ENCODE data around the gene SFT2D3.
A peak's percentile ranks its signal among the peaks of the same experiment; 100 is the strongest.

Gene SFT2D3, protein sequence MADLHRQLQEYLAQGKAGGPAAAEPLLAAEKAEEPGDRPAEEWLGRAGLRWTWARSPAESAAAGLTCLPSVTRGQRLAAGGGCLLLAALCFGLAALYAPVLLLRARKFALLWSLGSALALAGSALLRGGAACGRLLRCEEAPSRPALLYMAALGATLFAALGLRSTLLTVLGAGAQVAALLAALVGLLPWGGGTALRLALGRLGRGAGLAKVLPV

DNA sequence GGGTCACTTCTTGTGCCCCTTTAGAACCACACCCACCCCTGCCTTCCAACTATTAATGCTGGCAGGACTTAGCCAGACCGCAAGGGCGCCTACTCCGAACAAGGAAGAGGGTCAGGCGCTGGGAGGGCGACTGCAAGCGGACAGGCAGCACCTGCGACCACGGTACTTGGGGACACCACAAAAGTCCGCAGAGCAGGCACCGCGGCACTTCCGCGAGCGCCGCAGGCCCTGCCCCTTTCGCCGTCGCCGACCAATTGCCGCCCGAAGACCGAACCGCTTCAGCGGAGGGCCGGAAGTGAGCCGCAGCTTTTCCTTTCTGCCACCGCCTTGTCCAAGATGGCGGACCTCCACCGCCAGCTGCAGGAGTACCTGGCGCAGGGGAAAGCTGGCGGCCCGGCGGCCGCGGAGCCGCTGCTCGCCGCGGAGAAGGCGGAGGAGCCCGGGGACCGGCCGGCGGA, at the start of gene SFT2D3:
Gene SFT2D3, plus strand, starts transcription at position 305 of the 458 bp plus-strand sequence. Its CDS starts 32 bp downstream, at position 337.
- DNase-seq (ENCODE audit: low read depth) = peak; percentile 89

DNA sequence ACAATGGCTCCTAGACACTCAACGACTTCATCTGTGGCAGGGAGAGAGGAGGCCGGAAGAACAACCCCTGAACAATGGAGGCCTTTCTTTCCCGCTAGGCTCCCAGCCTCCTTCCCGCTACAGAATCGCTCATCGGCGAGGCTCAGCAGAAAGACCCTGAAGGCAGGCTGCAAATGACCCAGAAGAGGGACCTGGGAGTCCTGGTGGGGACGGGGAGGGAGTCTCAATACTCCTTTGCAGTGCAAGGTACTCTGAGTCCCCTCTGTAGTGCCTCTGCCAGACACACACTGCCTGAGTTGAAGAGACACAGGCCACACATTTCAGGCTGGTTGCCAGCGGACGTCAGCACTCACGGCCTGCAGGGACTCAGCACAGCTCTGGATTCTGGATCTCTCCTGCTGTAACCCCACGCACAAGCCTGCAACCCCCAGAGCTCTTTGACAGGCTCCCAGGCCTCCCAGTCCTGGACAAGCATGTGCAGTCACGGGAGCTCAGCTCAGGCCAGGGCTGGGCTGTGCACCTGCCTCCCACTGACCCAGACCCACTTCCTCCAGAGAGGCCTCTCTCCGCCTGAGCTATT, 49.2 kb upstream of the SFT2D3 start:
- no peak for DNase-seq (ENCODE audit: low read depth)

DNA sequence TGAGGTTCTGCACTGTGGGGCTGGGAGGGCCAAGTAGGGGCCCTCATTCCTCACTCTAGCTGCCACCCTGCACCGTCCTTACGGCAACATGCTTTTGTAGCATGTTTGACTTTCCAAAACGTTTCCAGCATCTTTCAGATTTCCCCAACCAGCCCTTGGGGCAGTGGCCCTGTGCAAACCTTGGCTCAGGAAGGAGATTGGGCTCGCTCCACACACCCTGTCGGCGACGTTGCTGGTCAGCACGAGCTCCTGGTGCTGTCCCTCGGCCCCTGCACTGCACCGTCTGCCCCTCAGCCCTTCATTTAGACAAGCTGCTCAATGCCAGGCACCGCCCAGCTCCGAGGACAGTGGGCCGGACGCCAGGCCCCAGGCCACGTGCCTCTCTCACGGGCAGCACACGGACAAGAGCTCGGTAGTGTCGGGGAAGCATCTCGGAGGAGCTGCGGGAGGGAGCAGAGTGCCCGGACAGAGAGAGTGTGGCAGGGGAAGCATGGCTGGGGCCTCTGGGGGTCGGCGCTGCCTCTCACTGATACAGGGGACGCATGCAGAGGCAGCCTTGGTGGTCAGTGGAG, 48.4 kb upstream of the SFT2D3 start:
- no peak for DNase-seq (ENCODE audit: low read depth)

DNA sequence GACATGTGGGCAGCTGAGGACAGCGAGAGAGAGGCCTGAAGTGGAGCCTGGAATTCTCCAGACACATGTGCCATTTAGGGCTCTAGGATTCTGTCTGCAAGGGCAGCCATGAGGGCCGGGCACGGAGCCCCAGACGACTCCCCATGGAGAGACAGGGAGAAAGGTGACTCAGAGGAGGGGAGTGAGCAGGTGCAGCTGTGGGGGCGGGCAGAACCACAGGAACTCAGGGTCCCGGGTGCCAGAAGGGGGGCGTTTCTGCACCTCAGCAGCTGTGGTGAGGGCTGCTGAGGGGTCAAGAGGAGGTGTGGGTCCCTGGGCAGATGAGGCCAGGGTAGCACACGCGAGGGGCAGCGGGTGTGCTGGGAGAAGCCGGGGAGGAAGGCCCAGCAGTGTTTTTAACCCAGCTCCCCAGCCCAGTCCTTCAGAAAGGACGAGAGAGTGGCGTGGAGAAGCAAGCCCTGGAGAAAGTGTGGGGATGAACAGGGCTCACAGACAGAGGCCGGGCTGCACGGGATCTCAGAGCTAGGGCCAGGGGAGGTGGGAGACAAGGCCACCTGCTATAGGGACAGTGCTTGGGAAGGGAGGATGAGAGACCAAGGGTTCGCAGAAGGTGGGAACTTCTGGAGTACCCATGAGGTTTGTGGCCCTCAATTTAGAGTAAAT, 47.7 kb upstream of the SFT2D3 start:
- no peak for DNase-seq (ENCODE audit: low read depth)

DNA sequence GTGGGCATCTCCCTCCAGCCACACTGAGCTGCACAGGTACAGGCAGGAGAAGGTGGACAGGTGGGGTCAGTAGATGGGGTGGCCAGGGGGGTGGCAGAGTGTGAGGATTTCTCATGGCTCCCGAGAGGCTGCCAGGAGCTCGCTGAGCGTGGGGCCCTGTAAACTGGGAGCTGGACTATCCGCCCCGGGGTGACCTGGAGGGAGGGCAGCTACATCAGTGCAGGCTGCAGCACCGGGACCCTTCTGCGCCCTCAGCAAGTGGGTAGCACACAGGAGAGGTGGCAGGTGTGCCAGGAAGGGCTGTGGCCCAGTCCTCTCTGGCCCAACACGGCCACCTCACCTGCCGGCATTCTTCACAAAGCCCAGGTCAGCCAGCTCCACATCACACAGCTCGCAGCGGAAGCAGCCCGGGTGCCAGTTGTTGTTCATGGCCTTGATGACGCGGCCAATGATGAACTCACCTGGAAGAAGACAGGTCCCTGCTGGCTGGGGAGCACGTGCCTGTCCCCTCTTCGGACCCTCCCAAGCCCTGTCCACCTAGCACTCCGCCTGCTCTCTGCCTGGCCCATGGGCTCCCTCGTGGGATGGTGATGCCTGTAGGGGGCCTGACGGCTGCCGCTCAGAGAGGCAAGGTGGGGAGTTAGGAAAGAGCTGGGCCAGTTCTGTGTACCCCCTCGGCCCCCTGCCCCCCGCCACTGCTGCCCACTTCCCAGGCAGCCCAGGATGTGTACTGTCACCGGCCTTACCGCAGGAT, 47.0 kb upstream of the SFT2D3 start:
- no peak for DNase-seq (ENCODE audit: low read depth)

DNA sequence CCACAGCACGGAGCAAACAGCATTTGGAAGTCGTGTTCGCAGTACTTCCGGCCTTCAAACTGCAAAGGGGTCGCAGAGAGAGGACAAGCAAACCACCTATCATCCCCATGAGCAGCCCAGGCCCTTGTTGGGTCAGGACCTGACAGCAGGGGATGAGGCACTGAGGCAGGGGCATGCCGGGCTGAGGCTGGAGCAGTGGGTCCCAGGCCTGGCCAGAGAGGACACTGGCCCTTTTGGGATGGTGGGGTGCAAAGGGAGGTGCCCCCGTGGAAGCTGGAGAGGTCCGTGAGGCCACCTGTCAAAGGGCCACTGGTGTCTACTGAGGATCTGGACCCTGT, 46.5 kb upstream of the SFT2D3 start:
- DNase-seq (ENCODE audit: low read depth) = no peak

DNA sequence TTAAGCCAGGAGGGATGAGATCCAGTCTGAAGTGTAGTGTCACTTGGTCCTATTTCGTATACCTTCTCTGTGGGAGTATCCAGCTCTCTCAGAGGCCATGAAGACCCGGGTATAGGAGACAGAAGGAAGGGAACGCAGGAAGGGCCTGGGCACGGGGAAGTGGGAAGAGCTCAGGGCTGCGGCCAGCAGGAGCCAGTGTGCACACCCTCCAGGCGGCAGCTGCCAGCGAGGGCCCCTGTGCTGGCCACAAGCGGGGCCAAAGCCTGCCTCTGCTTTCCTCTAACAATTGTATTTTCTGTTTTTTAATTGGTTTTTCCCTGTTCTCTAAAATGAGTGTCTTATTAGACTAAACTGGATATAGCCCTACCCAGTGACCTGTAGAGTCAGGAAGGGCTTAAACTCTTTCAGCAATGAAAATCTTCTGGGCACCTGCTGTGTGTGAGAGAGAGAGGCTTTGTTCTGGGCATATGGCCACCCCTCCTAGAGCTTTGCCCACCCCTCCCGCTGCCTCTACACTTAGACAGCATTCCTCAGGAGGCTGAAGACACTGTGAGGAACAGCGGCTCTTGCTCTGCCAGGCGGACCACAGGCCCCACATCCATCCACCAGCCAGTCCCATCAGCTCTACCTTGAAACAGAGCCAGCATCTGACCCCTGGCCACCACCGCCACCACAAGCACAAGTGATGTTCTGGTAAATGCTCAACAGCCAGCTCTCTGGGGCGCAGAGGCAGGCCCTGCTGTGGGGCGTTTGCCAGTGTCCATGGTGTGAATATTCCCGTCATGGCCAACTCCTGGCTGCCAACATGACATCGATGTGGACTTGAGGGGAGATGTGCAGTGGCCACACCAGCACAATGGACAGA, 45.9 kb upstream of the SFT2D3 start:
- DNase-seq (ENCODE audit: low read depth) = no peak

DNA sequence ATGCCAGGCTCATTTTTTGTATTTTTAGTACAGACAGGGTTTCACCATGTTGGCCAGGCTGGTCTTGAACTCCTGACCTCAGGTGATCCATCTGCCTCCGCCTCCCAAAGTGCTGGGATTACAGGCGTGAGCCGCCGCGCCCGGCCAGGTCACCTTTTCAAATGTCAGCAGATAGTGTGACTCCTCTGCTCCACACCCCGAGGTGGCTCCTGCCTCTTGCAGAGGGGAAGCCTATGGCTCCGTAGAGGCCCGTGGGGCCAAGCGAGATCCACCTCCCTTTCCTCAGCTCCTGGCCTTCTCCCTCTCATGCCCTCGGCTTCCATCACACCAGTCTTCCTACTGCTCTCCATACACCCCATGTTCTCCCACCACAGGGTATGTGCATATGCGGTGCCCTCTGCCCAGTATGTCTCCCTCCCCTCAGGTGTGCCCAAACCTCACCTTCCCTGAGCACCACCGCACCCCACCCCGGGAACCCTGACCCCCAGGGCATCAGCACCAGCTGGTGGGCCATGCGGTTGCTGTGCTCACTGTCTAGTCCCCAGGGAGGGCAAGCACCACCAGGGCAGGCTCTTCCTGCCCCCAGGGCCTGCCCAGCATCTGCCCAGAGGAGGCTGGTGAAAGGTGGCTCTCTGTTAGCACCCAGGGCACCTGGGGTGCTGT, 44.6 kb upstream of the SFT2D3 start:
- DNase-seq (ENCODE audit: low read depth) = no peak

DNA sequence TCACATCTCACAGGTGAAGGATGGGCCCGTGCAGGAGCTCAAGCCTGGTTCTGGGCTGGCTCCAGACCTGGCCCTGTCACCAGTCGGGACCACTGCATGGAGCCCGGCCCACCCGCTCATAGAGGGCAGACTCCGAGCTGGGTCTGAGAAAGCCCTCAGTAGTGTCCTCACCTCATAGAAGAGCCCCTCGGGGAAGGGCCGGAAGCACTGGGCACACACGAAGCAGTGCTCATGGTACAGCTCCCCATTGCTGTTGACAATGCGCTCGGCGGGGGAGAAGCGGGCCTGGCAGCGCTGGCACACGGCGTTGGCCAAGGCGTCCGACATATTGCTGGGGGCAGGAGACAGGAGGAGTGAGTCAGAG, 44.1 kb upstream of the SFT2D3 start:
- DNase-seq (ENCODE audit: low read depth) = no peak

DNA sequence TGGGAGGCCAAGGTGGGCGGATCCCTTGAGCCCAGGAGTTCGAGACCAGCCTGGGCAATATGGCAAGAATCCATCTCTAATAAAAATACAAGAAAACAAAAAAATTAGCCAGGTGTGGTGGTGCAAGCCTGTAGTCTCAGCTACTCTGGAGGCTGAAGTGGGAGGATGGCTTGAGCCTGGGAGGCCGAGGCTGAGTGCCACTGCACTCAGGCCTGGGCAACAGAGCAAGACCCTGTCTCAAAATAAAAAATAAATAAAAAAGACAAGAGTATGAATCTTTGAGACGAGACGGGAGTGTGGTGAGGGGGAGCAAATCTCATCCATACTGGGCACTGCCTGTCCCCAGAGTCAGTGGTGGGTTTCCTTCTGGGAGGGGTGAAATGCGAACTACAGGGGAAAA, 43.2 kb upstream of the SFT2D3 start:
- DNase-seq (ENCODE audit: low read depth) = no peak

DNA sequence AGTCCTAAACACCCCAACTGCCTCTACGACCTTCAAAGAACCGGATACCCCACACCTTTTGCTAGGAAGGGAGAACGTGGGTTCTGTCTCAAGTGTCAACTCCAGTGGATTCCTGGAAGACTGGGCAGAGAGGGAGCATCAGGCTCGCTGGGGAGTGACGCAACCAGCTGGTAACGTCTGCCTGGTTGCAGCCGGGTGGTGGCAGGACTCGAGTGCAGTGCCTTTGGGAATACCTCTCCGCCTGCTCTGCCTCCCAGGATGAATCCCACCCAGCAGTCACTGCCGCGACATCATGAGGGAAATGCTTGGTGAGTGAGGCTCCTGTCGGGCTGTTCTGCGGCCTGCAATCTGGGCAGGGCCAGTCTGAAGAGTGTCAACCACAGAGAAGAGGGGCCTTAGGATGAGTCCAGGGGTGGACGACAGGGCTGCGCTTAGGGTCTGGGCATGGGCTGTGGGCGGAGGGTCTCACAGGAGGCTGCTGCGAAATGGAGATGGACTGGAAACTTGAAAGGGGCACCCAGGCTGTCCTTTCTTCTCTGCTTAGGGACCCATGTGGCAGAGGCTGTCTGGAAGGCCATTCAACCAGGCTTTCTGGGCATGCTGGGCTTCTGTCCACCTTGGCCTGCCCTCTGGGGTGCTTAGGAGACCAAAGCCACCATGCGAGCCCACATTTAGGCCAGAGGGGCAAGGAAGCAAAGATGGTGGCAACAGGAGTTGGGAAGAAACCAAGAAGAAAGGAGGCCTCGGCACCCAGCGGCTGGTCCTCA, 42.5 kb upstream of the SFT2D3 start:
- DNase-seq (ENCODE audit: low read depth) = no peak

DNA sequence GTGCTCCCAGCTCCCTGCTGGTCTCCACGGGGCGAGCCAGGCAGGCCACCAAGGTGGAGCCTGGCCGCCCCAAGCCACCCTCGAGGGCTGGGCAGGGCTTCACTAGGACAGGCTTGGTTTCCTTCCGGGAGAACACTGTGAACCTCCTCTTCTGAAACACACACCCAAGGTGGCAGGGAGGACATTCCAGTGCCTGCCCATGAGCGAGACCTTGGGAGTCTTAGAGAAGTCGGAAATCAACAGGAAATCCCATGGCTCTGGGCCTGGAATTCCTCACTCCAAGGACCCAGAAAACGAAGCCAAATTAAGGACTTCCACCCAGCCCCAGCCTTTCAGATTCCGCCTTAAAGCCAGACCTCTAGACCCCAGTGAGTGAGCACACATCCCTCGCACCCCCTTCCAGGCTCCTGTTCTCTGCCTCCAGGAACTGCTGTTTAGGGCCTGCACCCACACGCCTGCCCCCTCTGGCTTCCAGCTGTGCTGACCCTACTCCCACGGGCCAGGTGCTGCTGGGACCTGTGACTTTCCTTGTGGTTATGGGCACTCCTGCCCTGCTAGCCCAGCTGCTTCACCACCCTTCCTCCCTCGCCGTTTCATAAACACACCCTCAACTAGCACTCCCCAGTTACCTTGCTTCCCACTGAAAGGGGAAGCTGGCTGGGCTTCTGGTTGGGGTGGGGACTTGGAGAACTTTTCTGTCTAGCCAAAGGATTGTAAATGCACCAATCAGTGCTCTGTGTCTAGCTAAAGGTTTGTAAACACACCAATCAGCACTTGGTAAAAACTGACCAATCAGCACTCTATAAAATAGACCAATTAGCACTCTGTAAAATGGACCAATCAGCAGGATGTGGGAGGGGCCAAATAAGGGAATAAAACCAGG, 41.6 kb upstream of the SFT2D3 start:
- DNase-seq (ENCODE audit: low read depth) = no peak

DNA sequence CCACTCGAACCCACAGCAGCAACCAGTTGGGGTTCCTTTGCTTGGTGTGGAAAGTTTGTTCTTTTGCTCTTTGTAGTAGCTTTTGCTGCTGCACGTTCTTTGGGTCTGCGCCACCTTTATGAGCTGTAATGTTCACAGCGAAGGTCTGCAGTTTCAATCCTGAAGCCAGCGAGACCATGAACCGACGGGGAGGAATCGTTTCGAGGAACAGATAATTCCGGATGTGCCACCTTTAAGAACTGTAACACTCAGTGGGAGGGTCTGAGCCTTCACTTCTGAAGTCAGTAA, 41.1 kb upstream of the SFT2D3 start:
- no peak for DNase-seq (ENCODE audit: low read depth)

DNA sequence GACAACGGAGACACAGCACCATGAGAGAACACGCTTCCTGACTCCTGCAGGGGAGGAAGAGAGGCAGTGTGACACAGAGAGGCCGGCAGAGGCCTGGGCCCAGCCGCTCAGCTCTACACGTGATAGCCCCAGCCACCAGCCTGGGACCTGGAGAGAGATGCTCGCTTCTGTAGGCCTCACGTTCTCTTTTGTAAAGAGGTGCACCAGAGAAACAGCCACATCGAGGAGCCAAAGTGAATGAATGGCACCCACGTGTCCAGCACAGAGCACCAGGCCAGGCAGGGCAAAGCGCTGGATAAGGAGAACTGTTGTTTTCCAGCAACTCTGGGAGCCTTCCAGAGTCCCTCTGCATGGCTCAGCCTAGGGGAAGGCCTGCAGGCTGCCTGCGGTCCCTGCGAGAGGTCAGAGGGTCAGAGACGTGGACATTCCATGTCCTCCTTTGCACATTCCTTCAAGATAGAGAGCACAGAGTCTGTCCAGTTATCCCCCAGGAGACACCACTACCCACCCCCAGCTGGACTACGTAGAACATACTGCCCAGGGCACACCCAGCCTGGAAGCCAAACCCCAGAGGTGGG, 40.1 kb upstream of the SFT2D3 start:
- no peak for DNase-seq (ENCODE audit: low read depth)

DNA sequence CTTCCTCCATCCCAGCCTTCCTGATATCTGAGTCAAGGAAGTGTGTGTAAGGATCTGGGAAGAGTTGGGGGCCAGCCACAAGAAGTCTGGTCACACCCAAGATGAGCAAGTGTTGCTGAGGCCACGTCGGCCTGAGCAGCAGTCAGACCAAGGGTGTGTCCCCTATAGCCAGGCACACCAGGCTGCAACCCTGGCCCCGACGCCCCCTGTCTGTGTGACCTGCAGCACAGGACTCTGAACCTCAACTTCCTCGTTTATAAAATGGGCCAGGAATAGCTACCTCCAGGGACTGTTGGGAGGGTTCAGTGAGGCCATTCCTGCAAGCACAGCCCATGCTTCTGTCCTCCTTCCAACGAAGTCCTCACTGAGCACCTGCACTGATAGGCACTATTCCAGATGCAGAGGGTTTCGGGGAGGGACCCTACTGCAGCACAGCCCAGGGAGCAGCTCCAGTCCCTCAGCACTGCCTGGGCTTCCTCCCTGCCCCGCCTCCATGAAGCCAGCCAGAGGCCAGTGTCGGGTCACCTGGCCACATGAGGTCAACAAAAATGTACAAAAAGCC, 39.3 kb upstream of the SFT2D3 start:
- DNase-seq (ENCODE audit: low read depth) = no peak

DNA sequence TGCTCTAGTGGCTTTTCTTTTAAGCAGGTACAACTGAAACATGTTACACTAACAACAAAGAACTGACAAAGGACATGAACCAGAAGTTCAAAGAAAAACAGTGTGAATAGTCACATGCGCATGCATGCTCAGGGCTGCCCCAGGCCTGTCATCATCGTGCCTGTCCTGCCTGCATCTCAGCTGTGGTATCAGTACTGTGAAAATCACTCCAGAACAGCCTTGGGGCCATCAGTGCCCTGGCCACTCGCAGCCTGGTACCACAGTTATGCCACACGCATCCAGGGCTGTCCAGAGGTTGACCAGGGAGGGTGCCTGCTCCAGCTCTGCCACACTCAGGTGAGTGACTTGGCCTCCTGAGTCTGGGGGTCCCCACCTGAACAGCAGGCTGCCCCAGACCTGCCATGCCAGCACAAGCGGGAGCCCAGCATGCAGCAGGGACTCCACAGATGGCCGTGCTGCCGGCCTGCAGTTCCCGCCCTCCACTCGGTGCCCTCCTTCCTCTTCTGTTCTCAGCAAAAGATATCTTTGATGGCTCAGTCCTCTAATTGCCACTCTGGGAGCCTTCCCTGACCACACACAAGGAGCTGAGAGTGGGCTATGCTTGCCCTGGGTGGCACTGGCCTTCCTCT, 38.2 kb upstream of the SFT2D3 start:
- DNase-seq (ENCODE audit: low read depth) = no peak

DNA sequence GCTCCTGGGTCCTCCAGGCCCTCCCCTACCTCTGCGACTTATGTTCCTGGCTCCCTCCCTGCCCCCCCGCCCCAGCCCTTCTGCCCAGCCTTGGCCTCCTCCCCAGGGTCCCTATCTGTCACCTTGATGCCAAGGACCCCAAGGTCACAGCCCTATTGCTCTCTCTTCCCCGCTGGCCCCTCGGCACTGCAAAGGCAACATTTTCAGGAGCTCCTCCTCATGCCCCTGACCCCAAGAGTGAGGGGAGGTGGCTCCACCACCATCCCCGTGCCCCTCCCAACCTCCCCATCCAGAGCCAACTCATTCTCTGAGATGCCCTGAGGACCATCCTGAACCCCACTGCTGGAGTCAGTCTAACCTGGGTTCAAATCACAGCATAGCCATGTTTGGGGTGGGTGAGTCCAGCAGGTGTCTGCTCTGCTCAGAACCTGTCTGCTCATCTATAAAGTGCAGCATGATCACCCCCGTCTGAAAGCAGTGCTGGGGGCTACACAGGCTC, 37.7 kb upstream of the SFT2D3 start:
- no peak for DNase-seq (ENCODE audit: low read depth)
